AG09309 (cell line): ENCODE measurements around the gene DCP2.

Source experiments
- DNase-seq: peaks from one replicate; pipeline ENCODE4 v3.0.0-alpha.2; 2010; ENCODE audit warnings: low read depth
- H3K4me3 ChIP-seq: 2 replicates; pipeline ENCODE4 v1.5.1; 2011; ENCODE audit warnings: mild to moderate bottlenecking, low read depth, low read length, moderate library complexity; ENCODE audit not compliant: control insufficient read depth
- CTCF ChIP-seq: IDR thresholded peaks from 2 replicates; pipeline ENCODE4 v1.5.1; 2011; ENCODE audit warnings: mild to moderate bottlenecking, low read depth, low read length, inconsistent platforms; ENCODE audit not compliant: insufficient read depth, control insufficient read depth; ENCODE audit errors: missing control alignments

The DCP2 gene

GRCh38 chr5:113058269-113058668, 81.7 kb downstream of the DCP2 start:
- DNase-seq: no peak
- no peak for TF ChIP-seq CTCF
- no peak overlapping the region for H3K4me3 ChIP-seq

GRCh38 chr5:113058706-113059226, 82.2 kb downstream of the DCP2 start:
- no peak for TF ChIP-seq CTCF
- no peak for DNase-seq
- no peak overlapping the region for H3K4me3 ChIP-seq

GRCh38 chr5:113059232-113060040, 82.8 kb downstream of the DCP2 start:
- DNase-seq: no peak
- TF ChIP-seq CTCF: no peak
- H3K4me3 ChIP-seq: no peak overlapping the region

GRCh38 chr5:113060408-113061025, 83.9 kb downstream of the DCP2 start:
- DNase-seq: no peak
- no peak for TF ChIP-seq CTCF
- no peak overlapping the region for H3K4me3 ChIP-seq

- peak; percentile 64 for DNase-seq
- no peak for TF ChIP-seq CTCF
- H3K4me3 ChIP-seq: no peak overlapping the region
Observed at GRCh38 chr5:113061846-113062780, 85.5 kb downstream of the DCP2 start.

GRCh38 chr5:113062869-113063508, 86.4 kb downstream of the DCP2 start:
- no peak overlapping the region for H3K4me3 ChIP-seq
- no peak for TF ChIP-seq CTCF
- no peak for DNase-seq
